Epithelial cell of proximal tubule (primary cell): Measurements from ENCODE around the gene LRFN5. TPM values are rescaled to one million over a fixed set of nuclear protein-coding genes. Genes with fewer than 3 reads are reported as not detected.

Experiments used
- DNase-seq: peaks from one replicate; pipeline ENCODE4 v3.0.0-alpha.2; 2011; ENCODE audit warnings: low read depth
- H3K4me3 ChIP-seq: 2 replicates; pipeline ENCODE4 v1.5.1; 2011; ENCODE audit warnings: low read depth, mild to moderate bottlenecking, low read length
- total RNA-seq: library from RNA; depleted of rRNA; stranded (reverse); fragments of >200 nt; gene quantifications from 2 replicates; pipeline ENCODE4 v1.2.3, GENCODE V29; 2015
- TF ChIP-seq, protein P1 (sequence below): conservative IDR thresholded peaks from 2 replicates; pipeline ENCODE4 v1.5.1; 2012; ENCODE audit warnings: low read depth, mild to moderate bottlenecking, low read length

The LRFN5 gene
- total RNA-seq, 1 donor from 2014 or later: 1.4 TPM

GRCh38 chr14:41609704-41610183, 3.1 kb downstream of the LRFN5 start:
- H3K4me3 ChIP-seq: peak overlapping the region; percentile 41
- DNase-seq: no peak

DNA sequence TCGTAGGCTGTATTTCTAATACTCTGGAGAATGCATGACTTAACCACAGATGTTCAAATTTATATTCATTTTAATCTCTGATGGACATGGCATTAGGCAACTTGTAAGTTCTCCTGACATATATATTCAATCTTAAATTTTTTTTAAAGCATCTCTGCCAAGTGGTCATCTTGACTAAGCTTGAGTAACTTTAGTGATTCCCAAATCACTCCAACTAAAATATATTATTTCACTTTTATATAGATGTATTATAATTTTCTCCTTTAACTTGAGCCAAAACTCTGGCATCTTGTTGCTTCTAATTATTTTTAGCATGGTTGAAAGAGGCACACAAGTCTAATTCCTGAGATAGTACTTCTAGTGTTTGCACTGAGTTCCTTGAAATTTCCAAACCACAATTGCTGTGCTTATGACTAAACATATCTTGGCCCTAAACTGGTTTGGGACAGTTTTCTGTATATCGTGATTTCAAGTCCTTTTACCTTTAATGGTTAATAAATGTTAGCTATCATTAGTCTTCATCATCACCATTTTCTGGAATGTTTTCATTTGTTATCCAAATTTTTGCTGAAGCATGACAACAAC, 8.4 kb downstream of the LRFN5 start:
- H3K4me3 ChIP-seq: no peak overlapping the region
- DNase-seq: no peak
- TF ChIP-seq, protein P1, sequence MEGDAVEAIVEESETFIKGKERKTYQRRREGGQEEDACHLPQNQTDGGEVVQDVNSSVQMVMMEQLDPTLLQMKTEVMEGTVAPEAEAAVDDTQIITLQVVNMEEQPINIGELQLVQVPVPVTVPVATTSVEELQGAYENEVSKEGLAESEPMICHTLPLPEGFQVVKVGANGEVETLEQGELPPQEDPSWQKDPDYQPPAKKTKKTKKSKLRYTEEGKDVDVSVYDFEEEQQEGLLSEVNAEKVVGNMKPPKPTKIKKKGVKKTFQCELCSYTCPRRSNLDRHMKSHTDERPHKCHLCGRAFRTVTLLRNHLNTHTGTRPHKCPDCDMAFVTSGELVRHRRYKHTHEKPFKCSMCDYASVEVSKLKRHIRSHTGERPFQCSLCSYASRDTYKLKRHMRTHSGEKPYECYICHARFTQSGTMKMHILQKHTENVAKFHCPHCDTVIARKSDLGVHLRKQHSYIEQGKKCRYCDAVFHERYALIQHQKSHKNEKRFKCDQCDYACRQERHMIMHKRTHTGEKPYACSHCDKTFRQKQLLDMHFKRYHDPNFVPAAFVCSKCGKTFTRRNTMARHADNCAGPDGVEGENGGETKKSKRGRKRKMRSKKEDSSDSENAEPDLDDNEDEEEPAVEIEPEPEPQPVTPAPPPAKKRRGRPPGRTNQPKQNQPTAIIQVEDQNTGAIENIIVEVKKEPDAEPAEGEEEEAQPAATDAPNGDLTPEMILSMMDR: no peak

More at GRCh38 chr14:41609704-41610183, 3.1 kb downstream of the LRFN5 start:
- TF ChIP-seq, protein P1: peak; percentile 40

GRCh38 chr14:41623736-41624135, 17.1 kb downstream of the LRFN5 start:
- TF ChIP-seq, protein P1: no peak
- no peak for DNase-seq
- H3K4me3 ChIP-seq: no peak overlapping the region

- no peak for DNase-seq
- TF ChIP-seq, protein P1: no peak
- no peak overlapping the region for H3K4me3 ChIP-seq
Observed at GRCh38 chr14:41629876-41630275, 23.2 kb downstream of the LRFN5 start.

DNA sequence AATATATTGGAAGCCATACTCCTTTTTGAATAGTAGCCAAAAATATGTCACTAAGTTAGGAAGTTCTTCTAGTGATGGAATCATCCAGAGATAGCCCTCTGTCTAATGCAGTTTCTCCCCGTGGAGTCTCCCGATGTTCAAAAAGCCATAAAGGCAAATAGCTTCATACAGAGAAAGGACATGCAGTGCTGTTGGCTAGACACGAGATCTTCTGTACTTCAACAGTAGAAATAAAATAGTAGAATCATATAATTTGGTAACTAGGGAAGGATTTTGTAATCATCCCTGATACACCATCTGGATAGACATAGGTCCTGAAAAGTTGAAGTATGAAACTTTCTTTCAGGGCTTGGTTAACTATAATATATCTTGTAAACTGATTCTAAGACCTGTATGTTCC, 27.6 kb downstream of the LRFN5 start:
- TF ChIP-seq, protein P1: no peak
- DNase-seq: no peak
- H3K4me3 ChIP-seq: no peak overlapping the region

GRCh38 chr14:41636492-41637392, 30.1 kb downstream of the LRFN5 start:
- no peak for DNase-seq
- H3K4me3 ChIP-seq: no peak overlapping the region
- TF ChIP-seq, protein P1: no peak
